Endothelial cell of umbilical vein (primary cell): ENCODE results near the gene IFIT5. TPM values are rescaled to one million over a fixed set of nuclear protein-coding genes. Genes with fewer than 3 reads are reported as not detected.

Source experiments
- BruUV-seq: library from RNA; stranded (reverse); fragments of 400-500 nt; replicated peaks from 2 replicates; lab custom pipeline; 2021; lab: Mats Ljungman, UMichigan
- CTCF ChIA-PET: fragments of 300-600, 350-600 bp; sonication (Branson Sonifier 250); formaldehyde crosslinking; loops from one replicate; lab custom pipeline; 2021; ENCODE audit warnings: antibody characterized with exemption, inconsistent platforms; lab: Charles Lee
- POLR2A ChIA-PET: fragments of 300-600, 350-600 bp; sonication (Branson Sonifier 250); formaldehyde crosslinking; loops from one replicate; lab custom pipeline; 2021; ENCODE audit warnings: antibody characterized with exemption, inconsistent platforms; lab: Charles Lee
- DNase-seq: peaks from one replicate; pipeline ENCODE4 v3.0.0-alpha.2; 2011; ENCODE audit warnings: low read depth, low spot score
- FAIRE-seq: peaks from 2 replicates; lab custom pipeline; 2011; peaks lifted over from hg19 to GRCh38; lab: Jason Lieb, UNC
- H2AFZ ChIP-seq: 2 replicates; pipeline ENCODE4 v1.6.0; 2012; ENCODE audit warnings: low read depth, low read length, control low read depth, inconsistent platforms
- H3K27ac ChIP-seq: 2 replicates; pipeline ENCODE4 v1.5.1; 2011; ENCODE audit warnings: low read depth, mild to moderate bottlenecking, control low read depth, low read length, moderate library complexity; ENCODE audit not compliant: insufficient read depth
- H3K27me3 ChIP-seq, 2 experiments: 2 replicates each; pipeline versions ENCODE4 v1.6.0 to v1.6.1; 2011; ENCODE audit warnings: low read length in 2 of 2, mixed read lengths in 1 of 2; ENCODE audit not compliant: control insufficient read depth in 2 of 2, insufficient read depth in 2 of 2
- H3K36me3 ChIP-seq, 2 experiments: 2 replicates in 1 of 2; 3 replicates in 1 of 2; pipeline ENCODE4 v1.5.1; 2011; ENCODE audit warnings: low read length in 2 of 2, mild to moderate bottlenecking in 1 of 2, moderate library complexity in 1 of 2; ENCODE audit not compliant: control insufficient read depth in 2 of 2, insufficient read depth in 2 of 2; ENCODE audit errors: extremely low read depth in 1 of 2
- H3K4me1 ChIP-seq: 3 replicates; pipeline ENCODE4 v1.5.1; 2011; ENCODE audit warnings: mild to moderate bottlenecking, low read length; ENCODE audit not compliant: control insufficient read depth, insufficient read depth; ENCODE audit errors: extremely low read depth
- H3K4me2 ChIP-seq: 2 replicates; pipeline ENCODE4 v1.6.1; 2011; ENCODE audit warnings: low read length, control low read depth, mixed read lengths; ENCODE audit not compliant: insufficient read depth
- H3K4me3 ChIP-seq, 3 experiments: fragments of 200-600 bp in 1 of 3; sonication (generic), shearing (Covaris generic) in 1 of 3; replicated peaks in 1 of 3; 2 replicates each; pipeline ENCODE4 v1.5.1; 2011 to 2016; ENCODE audit warnings: control low read depth in 3 of 3, low read length in 3 of 3, mild to moderate bottlenecking in 2 of 3, inconsistent platforms in 1 of 3, low read depth in 1 of 3, moderate library complexity in 1 of 3; ENCODE audit not compliant: insufficient read depth in 1 of 3
- H3K79me2 ChIP-seq: 2 replicates; pipeline ENCODE4 v1.6.0; 2012; ENCODE audit warnings: low read length, inconsistent platforms; ENCODE audit not compliant: control insufficient read depth, insufficient read depth
- H3K9ac ChIP-seq: replicated peaks from 2 replicates; pipeline ENCODE3; 2011; ENCODE audit warnings: low read length, control low read depth; ENCODE audit not compliant: insufficient read depth; ENCODE audit errors: extremely low read depth
- H3K9me1 ChIP-seq: replicated peaks from 3 replicates; pipeline ENCODE4 v1.6.0; 2011; ENCODE audit warnings: mild to moderate bottlenecking, low read length; ENCODE audit not compliant: control insufficient read depth, insufficient read depth; ENCODE audit errors: extremely low read depth
- H3K9me3 ChIP-seq: replicated peaks from 2 replicates; pipeline ENCODE4 v1.5.1; 2012; ENCODE audit warnings: low read length, inconsistent platforms; ENCODE audit not compliant: control insufficient read depth, insufficient read depth
- H4K20me1 ChIP-seq: replicated peaks from 2 replicates; pipeline ENCODE3; 2011; ENCODE audit warnings: mild to moderate bottlenecking, low read length; ENCODE audit not compliant: control insufficient read depth, insufficient read depth; ENCODE audit errors: extremely low read depth
- EZH2 ChIP-seq: IDR thresholded peaks from 2 replicates; pipeline ENCODE4 v1.6.1; 2012; ENCODE audit warnings: borderline replicate concordance, low read depth, mild to moderate bottlenecking, moderate library complexity, low read length, inconsistent platforms; ENCODE audit not compliant: severe bottlenecking
- FOS ChIP-seq: IDR thresholded peaks from 2 replicates; pipeline ENCODE4 v1.6.1; 2011; ENCODE audit warnings: mild to moderate bottlenecking, low read length, moderate library complexity, borderline replicate concordance; ENCODE audit not compliant: insufficient read depth
- GATA2 ChIP-seq: IDR thresholded peaks from 2 replicates; pipeline ENCODE4 v1.7.0; 2011; ENCODE audit warnings: low read depth, mild to moderate bottlenecking, moderate library complexity, mixed read lengths, low read length; ENCODE audit not compliant: insufficient read length, insufficient read depth
- JUN ChIP-seq: IDR thresholded peaks from 2 replicates; pipeline ENCODE4 v1.6.1; 2011; ENCODE audit warnings: borderline replicate concordance, low read depth; ENCODE audit not compliant: insufficient read length, insufficient read depth
- MYC ChIP-seq: IDR thresholded peaks from one replicate; pipeline ENCODE4 v1.6.1; 2011; ENCODE audit warnings: mild to moderate bottlenecking, low read depth, low read length
- POLR2A ChIP-seq: IDR thresholded peaks from 2 replicates; pipeline ENCODE4 v1.6.1; 2012; ENCODE audit warnings: low read depth, mild to moderate bottlenecking, control low read depth, low read length
- POLR2AphosphoS5 ChIP-seq: IDR thresholded peaks from 2 replicates; pipeline ENCODE4 v1.6.1; 2012; ENCODE audit warnings: low read depth, mild to moderate bottlenecking, control low read depth, low read length, moderate library complexity; ENCODE audit not compliant: insufficient read depth
- dilution Hi-C: fragments of 300-500 bp; cut with MboI; formaldehyde crosslinking; loops from one replicate; pipeline ENCODE4 v1.15.0; 2019; ENCODE audit warnings: low sequenced_read_pairs; ENCODE audit not compliant: extremely low pct_ligation_motif_present
- intact Hi-C: fragments of 100-400 bp; cut with micrococcal nuclease; formaldehyde crosslinking; loops from one replicate; pipeline ENCODE4 v1.10.0; 2022
- polyA plus RNA-seq, 4 experiments: library from polyadenylated mRNA; depleted of rRNA in 3 of 4; stranded (reverse) in 3 of 4; unstranded in 1 of 4; fragments of >200 nt; gene quantifications; 2 replicates each; pipeline versions ENCODE4 v1.2.1 to v1.2.3, GENCODE V29; 2011 to 2012; ENCODE audit warnings: missing spikeins in 1 of 4
- total RNA-seq: library from RNA; stranded (reverse); gene quantifications from 2 replicates; pipeline ENCODE4 v1.2.3, GENCODE V29; 2021
- TF ChIP-seq, protein P1 (sequence below), 2 donors: IDR thresholded peaks; 1 replicate in 1 of 2; 2 replicates in 1 of 2; pipeline ENCODE4 v1.5.1; 2011; ENCODE audit warnings: low read length in 2 of 2, mild to moderate bottlenecking in 2 of 2, moderate library complexity in 2 of 2, control low read depth in 1 of 2, inconsistent platforms in 1 of 2, low read depth in 1 of 2; ENCODE audit not compliant: insufficient read depth in 1 of 2; ENCODE audit errors: extremely low read depth in 1 of 2
- TF ChIP-seq, protein P2 (sequence below): IDR thresholded peaks from 2 replicates; pipeline ENCODE4 v1.6.1; 2011; ENCODE audit not compliant: insufficient read depth, insufficient read length

The IFIT5 gene
- total and polyA plus RNA-seq, 2 donors (not counting 3 experiments of a cell fraction or from before 2014, with no cell fraction given), result 1.0 to 3.2 TPM

DNA sequence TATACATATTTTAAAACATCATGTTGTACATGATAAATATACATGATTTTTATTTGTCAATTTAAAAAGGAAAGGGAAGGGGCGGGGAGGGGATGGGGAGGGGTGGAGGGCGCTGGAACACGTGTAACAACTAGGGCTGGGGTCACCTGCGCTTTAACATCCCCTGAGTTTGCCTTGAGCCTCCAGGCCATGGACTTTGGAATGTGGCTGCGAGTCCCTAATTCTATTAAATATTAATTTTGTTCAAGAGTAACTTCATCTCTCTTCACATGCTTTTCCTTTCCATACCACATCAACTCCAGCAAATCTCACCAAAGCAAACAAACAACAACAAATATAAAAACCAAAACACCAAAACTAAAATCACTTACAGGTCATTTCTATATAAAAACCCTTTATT, 10.6 kb downstream of the IFIT5 start:
- Histone ChIP-seq H3K4me1 (no peaks in the 10 kb centered on the region), H2AFZ (no peak overlapping the region), H3K27ac (no peak overlapping the region), H3K36me3 (no peaks in the 10 kb centered on the region), H3K79me2 (no peaks in the 10 kb centered on the region), H3K9ac (no peak overlapping the region), H4K20me1 (no peaks in the 10 kb centered on the region), H3K9me1 (no peaks in the 10 kb centered on the region), H3K4me2 (no peak overlapping the region), H3K27me3 (no peaks in the 10 kb centered on the region), H3K9me3 (no peaks in the 10 kb centered on the region), H3K4me3 (no peak overlapping the region)
- ChIA-PET CTCF (interaction anchor here (2.8 to 5.8 kb wide), 2 partner anchors 138 to 140 kb away, joined by 16 to 41 read pairs; no protein-coding TSS in a partner anchor), POLR2A (no interaction called here)
- intact Hi-C loops (no loop called here), dilution Hi-C loops (no loop called here)
- no TSS peak for BruUV-seq
- TF ChIP-seq, protein P1, sequence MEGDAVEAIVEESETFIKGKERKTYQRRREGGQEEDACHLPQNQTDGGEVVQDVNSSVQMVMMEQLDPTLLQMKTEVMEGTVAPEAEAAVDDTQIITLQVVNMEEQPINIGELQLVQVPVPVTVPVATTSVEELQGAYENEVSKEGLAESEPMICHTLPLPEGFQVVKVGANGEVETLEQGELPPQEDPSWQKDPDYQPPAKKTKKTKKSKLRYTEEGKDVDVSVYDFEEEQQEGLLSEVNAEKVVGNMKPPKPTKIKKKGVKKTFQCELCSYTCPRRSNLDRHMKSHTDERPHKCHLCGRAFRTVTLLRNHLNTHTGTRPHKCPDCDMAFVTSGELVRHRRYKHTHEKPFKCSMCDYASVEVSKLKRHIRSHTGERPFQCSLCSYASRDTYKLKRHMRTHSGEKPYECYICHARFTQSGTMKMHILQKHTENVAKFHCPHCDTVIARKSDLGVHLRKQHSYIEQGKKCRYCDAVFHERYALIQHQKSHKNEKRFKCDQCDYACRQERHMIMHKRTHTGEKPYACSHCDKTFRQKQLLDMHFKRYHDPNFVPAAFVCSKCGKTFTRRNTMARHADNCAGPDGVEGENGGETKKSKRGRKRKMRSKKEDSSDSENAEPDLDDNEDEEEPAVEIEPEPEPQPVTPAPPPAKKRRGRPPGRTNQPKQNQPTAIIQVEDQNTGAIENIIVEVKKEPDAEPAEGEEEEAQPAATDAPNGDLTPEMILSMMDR (IDR thresholded peaks at IDR 0.05; ENCODE audit: extremely low read depth in 1 of 2, insufficient read depth in 1 of 2, low read depth in 1 of 2, low read length in 2 of 2), result no peak
- TF ChIP-seq FOS (no peak), EZH2 (no peak), MYC (no peak), GATA2 (no peak), POLR2AphosphoS5 (no peak), JUN (no peak), POLR2A (no peak)
- TF ChIP-seq, protein P2, sequence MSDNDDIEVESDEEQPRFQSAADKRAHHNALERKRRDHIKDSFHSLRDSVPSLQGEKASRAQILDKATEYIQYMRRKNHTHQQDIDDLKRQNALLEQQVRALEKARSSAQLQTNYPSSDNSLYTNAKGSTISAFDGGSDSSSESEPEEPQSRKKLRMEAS, result no peak
- FAIRE-seq (no peak), DNase-seq (no peak)
